Sigmoid colon (tissue), 4 donors: Measurements from ENCODE around the gene GPC3.

ENCODE experiments used
- EP300 ChIP-seq, 4 donors: sonication (generic); formaldehyde crosslinking; IDR thresholded peaks; one replicate each; pipeline ENCODE4 v1.6.1; 2017; ENCODE audit warnings: antibody characterized with exemption in 4 of 4
- POLR2AphosphoS5 ChIP-seq, 4 donors: sonication (generic); formaldehyde crosslinking; IDR thresholded peaks; one replicate each; pipeline ENCODE4 v1.6.1; 2017; ENCODE audit warnings: antibody characterized with exemption in 4 of 4
- TF ChIP-seq, protein P1 (sequence below), 4 experiments: fragments of 450-650 bp in 3 of 4; fragments of 200-600 bp in 1 of 4; IDR thresholded peaks; one replicate each; pipeline ENCODE4 v1.5.1; 2016 to 2019; ENCODE audit warnings: antibody characterized with exemption in 4 of 4, mild to moderate bottlenecking in 3 of 4, moderate library complexity in 2 of 4

DNA sequence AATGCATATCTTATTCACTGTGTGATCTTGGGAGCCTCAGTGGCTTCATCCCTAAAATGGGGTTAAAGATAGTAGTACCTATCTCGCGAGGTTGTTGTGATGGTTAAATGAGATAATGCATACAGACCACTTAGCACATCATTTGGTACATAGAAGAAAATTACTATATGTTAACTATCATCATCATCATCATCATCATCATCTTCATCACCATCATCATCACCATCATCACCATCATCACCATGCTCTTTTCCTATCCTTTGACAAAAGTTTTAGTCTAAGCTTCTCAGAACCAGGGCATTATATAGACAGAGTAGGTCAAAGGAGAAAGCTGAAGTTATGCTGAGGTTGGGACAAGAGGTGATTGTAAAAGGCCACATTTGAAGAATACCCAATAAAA, 145.0 kb downstream of the GPC3 start:
- TF ChIP-seq, protein P1, sequence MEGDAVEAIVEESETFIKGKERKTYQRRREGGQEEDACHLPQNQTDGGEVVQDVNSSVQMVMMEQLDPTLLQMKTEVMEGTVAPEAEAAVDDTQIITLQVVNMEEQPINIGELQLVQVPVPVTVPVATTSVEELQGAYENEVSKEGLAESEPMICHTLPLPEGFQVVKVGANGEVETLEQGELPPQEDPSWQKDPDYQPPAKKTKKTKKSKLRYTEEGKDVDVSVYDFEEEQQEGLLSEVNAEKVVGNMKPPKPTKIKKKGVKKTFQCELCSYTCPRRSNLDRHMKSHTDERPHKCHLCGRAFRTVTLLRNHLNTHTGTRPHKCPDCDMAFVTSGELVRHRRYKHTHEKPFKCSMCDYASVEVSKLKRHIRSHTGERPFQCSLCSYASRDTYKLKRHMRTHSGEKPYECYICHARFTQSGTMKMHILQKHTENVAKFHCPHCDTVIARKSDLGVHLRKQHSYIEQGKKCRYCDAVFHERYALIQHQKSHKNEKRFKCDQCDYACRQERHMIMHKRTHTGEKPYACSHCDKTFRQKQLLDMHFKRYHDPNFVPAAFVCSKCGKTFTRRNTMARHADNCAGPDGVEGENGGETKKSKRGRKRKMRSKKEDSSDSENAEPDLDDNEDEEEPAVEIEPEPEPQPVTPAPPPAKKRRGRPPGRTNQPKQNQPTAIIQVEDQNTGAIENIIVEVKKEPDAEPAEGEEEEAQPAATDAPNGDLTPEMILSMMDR (IDR thresholded peaks at IDR 0.05), result no peak
- TF ChIP-seq EP300 (IDR thresholded peaks at IDR 0.05), result no peak
- no peak for TF ChIP-seq POLR2AphosphoS5 (IDR thresholded peaks at IDR 0.05)
